HG03558 (cell line): ENCODE data around the gene VGLL1.

ENCODE experiments used
- ATAC-seq: cut with Tn5 transposase; IDR thresholded peaks from one replicate; pipeline ENCODE4 v1.9.1; 2021; ENCODE audit warnings: moderate number of reproducible peaks; ENCODE audit not compliant: unreplicated experiment; ENCODE audit errors: extremely low read depth

The VGLL1 gene

DNA sequence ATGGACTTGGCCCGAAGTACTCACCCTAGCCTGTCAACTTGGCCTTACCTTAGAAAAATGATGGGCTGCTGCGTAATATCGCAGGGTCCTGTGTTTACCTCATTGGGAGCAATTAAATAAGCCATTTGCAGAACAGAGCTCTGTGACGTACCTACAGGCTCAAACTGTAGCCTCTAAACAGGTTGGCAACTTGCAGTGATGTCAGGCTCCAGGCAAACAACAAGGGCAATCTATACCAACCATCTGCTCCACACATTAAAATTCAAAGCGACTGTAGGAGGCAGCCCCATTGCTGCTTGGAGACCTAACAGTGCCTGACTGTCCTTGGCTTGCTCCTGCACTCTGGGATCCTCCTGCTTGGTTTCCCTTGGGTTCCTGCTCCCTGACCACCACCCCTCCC lies 17.2 kb downstream of the VGLL1 start:
- ATAC-seq = no peak

GRCh38 chrX:136551410-136551809 lies 19.4 kb downstream of the VGLL1 start:
- no peak for ATAC-seq

DNA sequence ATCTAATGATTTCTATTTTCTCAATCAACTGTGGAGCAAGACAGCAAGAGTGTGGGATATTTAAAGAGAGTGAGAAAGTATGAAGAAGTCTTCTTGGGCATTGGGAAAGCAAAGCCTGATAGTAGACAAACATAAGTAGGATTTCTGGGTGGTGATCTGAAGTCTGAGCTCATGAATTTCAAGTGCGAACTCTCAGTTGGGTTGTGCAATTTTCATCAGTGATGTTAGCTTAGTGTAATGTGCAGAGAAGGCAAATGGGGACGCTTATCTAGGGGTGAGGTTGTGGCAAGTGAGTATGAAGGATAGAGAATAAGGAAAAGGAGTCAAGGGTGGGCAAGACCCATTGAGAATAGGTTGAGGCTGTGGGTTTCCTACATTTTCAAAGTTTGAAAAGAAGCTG lies 23.7 kb downstream of the VGLL1 start:
- ATAC-seq = no peak

GRCh38 chrX:136572030-136572429 lies 40.0 kb downstream of the VGLL1 start:
- no peak for ATAC-seq

GRCh38 chrX:136574548-136574947 lies 42.5 kb downstream of the VGLL1 start:
- ATAC-seq = no peak

GRCh38 chrX:136577552-136577951 lies 45.5 kb downstream of the VGLL1 start:
- no peak for ATAC-seq

DNA sequence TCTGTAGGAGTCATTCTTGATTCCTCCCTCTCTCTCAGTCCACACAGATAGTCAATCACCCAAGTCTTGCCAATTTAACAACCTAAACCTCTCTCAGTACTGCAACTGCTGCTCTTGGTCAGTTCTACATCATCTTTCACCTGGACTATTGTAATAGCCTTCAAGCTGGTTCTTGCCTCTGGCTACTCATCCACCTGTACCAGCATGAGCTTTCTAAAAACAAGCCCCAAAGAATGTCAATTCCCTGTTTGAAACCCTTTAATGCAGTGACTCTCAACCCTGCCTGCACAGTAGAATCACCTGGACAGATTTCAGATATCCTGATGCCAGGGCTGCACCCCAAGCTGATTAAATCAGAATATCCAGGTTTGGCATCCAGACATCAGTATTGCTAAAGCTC lies 48.3 kb downstream of the VGLL1 start:
- no peak for ATAC-seq

GRCh38 chrX:136582624-136583023 lies 50.6 kb downstream of the VGLL1 start:
- ATAC-seq = no peak

DNA sequence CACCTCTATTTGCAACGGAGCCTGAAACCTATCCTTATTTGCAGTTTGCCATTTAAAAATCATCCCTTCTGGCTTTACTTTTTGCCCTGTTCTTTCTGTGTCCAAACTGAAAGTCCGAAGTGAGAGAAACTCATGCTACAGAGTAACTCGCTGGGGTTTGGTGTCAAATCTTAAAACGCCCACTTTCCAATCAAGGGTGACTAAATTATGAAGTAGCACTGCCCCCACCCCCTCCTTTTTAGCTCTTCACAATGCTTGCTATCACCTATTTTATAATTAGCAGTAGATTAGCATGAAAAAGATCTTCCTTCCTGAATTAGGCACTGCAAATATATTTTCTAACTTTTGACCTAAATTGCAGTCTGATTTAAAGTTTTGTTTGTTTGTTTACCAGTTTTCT lies 52.5 kb downstream of the VGLL1 start:
- no peak for ATAC-seq

GRCh38 chrX:136585262-136585661 lies 53.2 kb downstream of the VGLL1 start:
- no peak for ATAC-seq

DNA sequence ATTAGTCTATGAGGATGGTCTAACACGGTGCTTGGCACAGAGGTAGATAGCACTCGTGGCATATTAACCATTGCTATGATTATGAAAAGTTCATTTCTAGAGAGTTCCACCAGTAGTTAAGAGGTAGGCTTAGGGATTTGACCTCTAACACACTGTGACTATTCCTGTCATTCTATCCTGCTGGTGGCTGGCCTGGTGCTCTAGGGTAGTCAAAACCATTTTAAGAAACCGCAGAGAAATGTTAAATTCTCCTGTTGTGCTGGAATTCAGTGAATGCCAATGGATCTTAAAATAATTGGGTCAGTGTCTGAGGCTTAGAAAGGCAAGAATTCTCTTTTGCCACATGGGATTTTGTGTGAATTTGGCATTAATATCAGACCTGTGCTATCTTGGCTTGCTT lies 53.9 kb downstream of the VGLL1 start:
- no peak for ATAC-seq

- no peak for ATAC-seq
Measured at GRCh38 chrX:136586386-136586785, 54.4 kb downstream of the VGLL1 start.

GRCh38 chrX:136587532-136587931 lies 55.5 kb downstream of the VGLL1 start:
- no peak for ATAC-seq

- no peak for ATAC-seq
Measured at GRCh38 chrX:136588036-136588435, 56.0 kb downstream of the VGLL1 start.

DNA sequence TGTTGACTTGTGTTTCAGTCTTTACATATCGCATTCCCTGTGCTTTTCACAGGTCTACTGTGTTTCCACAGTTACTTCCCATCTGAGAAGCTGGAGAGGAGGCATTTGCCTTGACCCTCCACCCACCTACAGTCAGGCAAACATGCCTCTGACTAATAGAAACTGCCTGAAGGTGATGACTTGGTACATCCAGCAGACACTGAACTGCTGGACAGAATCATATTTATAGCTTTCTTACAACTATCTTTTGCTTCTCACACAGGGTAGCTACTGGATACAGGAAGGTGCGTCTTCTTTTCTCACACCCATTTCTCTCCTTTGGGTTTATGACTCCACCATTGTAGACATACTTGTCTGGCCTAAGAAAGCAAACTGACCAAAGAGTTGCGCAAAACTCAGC lies 58.0 kb downstream of the VGLL1 start:
- no peak for ATAC-seq

DNA sequence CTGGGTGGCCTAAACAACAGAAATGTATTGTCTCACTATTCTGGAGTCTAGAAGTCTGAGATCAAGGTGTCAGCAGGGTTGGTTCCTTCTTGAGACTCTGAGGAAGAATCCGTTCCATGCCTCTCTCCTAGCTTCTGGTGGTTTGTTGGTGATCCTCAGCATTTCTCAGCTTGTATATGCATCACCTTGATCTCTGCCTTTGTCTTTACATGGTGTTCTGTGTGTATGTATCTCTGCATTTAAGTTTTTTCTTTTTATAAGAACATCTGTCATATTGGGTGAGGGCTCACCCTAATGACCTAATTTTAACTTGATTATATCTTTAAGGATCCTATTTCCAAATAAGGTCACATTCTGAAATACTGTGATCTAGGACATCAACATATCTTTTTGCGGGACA lies 65.3 kb downstream of the VGLL1 start:
- no peak for ATAC-seq

DNA sequence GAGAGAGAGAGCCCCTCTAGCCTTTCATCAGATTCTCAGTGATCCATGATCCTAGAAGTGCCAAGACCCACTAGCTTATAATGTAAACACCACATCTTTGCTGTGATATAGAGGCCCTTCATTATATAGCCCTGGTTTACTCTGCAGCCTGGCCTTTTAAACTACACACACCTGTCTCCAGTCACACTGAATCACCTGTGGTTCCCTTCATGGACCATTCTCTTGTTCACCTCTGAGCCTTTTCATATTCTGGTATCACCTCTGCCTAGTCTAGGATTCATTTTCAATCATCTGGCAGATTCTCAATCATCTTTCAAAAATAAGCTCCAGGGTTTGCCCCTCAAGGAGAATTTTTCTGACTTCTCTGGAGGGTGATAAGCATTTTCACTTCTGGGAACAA lies 65.9 kb downstream of the VGLL1 start:
- no peak for ATAC-seq

GRCh38 chrX:136598631-136599030 lies 66.6 kb downstream of the VGLL1 start:
- ATAC-seq = no peak

DNA sequence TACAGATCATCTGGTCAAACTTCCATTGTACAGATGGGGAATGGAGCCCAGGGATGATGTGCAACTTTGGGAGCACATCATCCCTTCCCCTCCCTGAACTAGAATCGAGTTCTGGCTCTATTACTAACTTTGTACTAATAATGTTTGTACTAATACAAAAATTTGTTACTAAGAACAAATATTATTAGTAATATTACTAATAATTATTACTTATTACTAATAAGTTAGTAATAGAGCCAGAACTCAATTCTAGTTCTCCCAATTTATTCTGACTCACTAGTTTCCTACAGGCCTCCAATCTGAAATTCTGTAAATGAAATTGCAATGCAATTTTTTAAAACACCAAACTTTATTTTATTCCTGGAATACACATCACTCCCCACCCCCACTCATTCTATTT lies 68.0 kb downstream of the VGLL1 start:
- ATAC-seq = no peak
